ENCODE data around the gene TXNDC5. TPM values are rescaled to one million over a fixed set of nuclear protein-coding genes. Genes with fewer than 3 reads are reported as not detected.

The TXNDC5 gene
- total RNA-seq, result 839 and 3,238 TPM in 2 replicates

DNA sequence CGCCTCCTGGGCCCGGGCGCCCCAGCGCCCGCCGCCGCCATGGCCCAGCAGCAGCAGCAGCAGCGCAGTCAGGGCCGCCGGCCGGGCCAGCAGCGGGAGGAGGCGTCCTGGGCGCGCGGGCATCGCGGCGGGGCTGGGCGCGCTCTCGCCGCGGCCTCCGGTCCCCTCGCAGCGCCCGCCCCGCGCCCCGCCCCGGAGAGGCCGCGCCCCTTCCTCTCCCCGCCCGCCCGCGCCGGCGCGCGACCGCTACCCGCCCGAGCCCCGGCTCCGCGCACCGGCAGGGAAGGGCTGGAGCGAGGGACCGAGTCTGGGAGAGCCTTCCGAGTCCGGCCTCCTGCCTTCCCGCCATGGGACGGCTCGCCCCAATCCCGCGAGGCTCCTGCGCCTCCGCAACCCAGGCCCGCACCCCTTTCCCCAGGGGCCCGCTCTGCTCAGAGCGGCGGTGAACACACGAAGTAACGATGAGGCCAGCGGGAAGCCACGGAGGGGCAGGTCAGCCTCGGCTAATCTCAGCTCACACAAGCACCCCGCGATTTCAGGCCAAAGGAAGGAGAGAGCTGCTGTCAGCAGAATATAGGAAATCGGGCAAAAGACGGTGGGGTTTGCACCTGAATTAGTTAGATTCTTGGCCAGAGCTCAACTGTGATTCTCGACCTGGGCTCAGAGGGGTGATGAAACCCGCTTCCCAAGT, at the start of gene TXNDC5:
Gene TXNDC5, minus strand, starts transcription at position 135 of the 691 bp plus-strand sequence. Its CDS starts 12 bp downstream, at position 123.

Other genes starting within 250 kb of the TXNDC5 start
- gene BMP6, start 184.7 kb downstream of the TXNDC5 start, total RNA-seq, result 101 and 330 TPM in 2 replicates
- gene BLOC1S5, start 153.6 kb upstream of the TXNDC5 start, total RNA-seq, result 13.0 and 19.8 TPM in 2 replicates
- 27.5 and 33.8 TPM in 2 replicates for gene EEF1E1, start 191.8 kb upstream of the TXNDC5 start, total RNA-seq